Tibial nerve (tissue), 4 donors: ENCODE data around the gene CGNL1.

ENCODE experiments used
- CTCF ChIP-seq, 5 experiments: fragments of 200-600 bp in 3 of 5; fragments of 450-650 bp in 2 of 5; sonication (generic) in 3 of 5; IDR thresholded peaks; one replicate each; pipeline ENCODE4 v1.5.1; 2016 to 2019; ENCODE audit warnings: antibody characterized with exemption in 5 of 5, mild to moderate bottlenecking in 3 of 5, moderate library complexity in 2 of 5
- EP300 ChIP-seq, 2 donors: sonication (generic); formaldehyde crosslinking; IDR thresholded peaks; one replicate each; pipeline ENCODE4 v1.6.1; 2017; ENCODE audit warnings: antibody characterized with exemption in 2 of 2, mild to moderate bottlenecking in 1 of 2
- POLR2A ChIP-seq, 2 donors: fragments of 450-650 bp; IDR thresholded peaks; one replicate each; pipeline ENCODE4 v1.6.1; 2017; ENCODE audit warnings: antibody characterized with exemption in 2 of 2, mild to moderate bottlenecking in 2 of 2, moderate library complexity in 2 of 2

- no peak for TF ChIP-seq CTCF (IDR thresholded peaks at IDR 0.05)
- no peak for TF ChIP-seq POLR2A (IDR thresholded peaks at IDR 0.05)
- no peak for TF ChIP-seq EP300 (IDR thresholded peaks at IDR 0.05)
Observed at GRCh38 chr15:57532731-57533447, 156.6 kb downstream of the CGNL1 start.
